HG02884 (cell line): Measurements from ENCODE around the gene ZNF670.

Experiments
- ATAC-seq: cut with Tn5 transposase; IDR thresholded peaks from one replicate; pipeline ENCODE4 v1.9.1; 2021; ENCODE audit warnings: mild to moderate bottlenecking, moderate library complexity; ENCODE audit not compliant: unreplicated experiment

ZNF670 gene

GRCh38 chr1:247104965-247105364 is 26.4 kb upstream of the ZNF670 start:
- ATAC-seq, result no peak

- ATAC-seq, result peak; percentile 100
These were observed 25.4 kb upstream of the ZNF670 start, which contains the start of gene ZNF669 for GRCh38 chr1:247103859-247104591. Gene ZNF669 (minus strand): TSS chr1:247104356. CDS start chr1:247104199, 157 bp downstream.

GRCh38 chr1:247102381-247102780 is 23.8 kb upstream of the ZNF670 start:
- ATAC-seq, result no peak

- ATAC-seq, result no peak
These were observed 22.2 kb upstream of the ZNF670 start for GRCh38 chr1:247100676-247101279.

- ATAC-seq, result no peak
These were observed 18.3 kb upstream of the ZNF670 start for GRCh38 chr1:247096958-247097357.

- no peak for ATAC-seq
These were observed 17.9 kb upstream of the ZNF670 start for GRCh38 chr1:247096544-247096943.

GRCh38 chr1:247096112-247096511 is 17.5 kb upstream of the ZNF670 start:
- no peak for ATAC-seq

- no peak for ATAC-seq
These were observed 11.8 kb upstream of the ZNF670 start for GRCh38 chr1:247090455-247090854.

- no peak for ATAC-seq
These were observed 11.2 kb upstream of the ZNF670 start for GRCh38 chr1:247089616-247090375.

GRCh38 chr1:247088967-247089366 is 10.4 kb upstream of the ZNF670 start:
- no peak for ATAC-seq

GRCh38 chr1:247087256-247087655 is 8.6 kb upstream of the ZNF670 start:
- no peak for ATAC-seq

- no peak for ATAC-seq
These were observed 6.7 kb upstream of the ZNF670 start for GRCh38 chr1:247085310-247085709.

- ATAC-seq, result no peak
These were observed 6.2 kb upstream of the ZNF670 start for GRCh38 chr1:247084771-247085170.

GRCh38 chr1:247079141-247079874 is 697 bp upstream of the ZNF670 start:
- ATAC-seq, result no peak

GRCh38 chr1:247077876-247078257 is 744 bp downstream of the ZNF670 start:
- no peak for ATAC-seq

- no peak for ATAC-seq
These were observed 1.4 kb downstream of the ZNF670 start for GRCh38 chr1:247077213-247077612.

- ATAC-seq, result no peak
These were observed 8.0 kb downstream of the ZNF670 start for GRCh38 chr1:247070645-247071044.

GRCh38 chr1:247064304-247064703 is 14.3 kb downstream of the ZNF670 start:
- no peak for ATAC-seq

- ATAC-seq, result no peak
These were observed 17.8 kb downstream of the ZNF670 start for GRCh38 chr1:247060771-247061170.

- no peak for ATAC-seq
These were observed 22.5 kb downstream of the ZNF670 start for GRCh38 chr1:247056071-247056470.

- no peak for ATAC-seq
These were observed 23.6 kb downstream of the ZNF670 start for GRCh38 chr1:247054992-247055415.
